ENCODE measurements around the gene CD34.

Gene CD34

DNA sequence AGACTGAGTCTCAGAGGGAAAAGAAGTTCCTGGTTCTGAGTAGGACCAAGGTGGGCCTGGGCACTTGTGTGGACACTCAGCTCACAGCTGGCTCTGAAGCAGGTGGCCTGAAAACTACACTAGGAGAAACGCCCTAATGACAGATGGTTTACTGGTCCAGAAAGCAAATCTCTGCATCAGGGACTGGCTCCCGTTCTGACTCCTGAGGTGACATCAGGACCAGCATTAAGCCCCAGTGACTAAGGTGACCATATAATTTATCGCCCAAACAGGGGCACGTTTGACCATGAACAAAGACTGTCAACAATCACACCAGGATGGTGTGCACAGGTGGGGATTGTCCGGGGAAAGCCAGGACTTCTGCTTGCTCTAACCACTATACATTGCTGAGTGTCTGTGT lies 12.2 kb upstream of the CD34 start:
- Mint-ChIP-seq H3K27me3 (peaks cover 79% of the 10 kb centered on the region), H3K9me3 (no peaks in the 10 kb centered on the region), H3K36me3 (ENCODE audit: insufficient read depth) (no peaks in the 10 kb centered on the region), H3K27ac (ENCODE audit: low read depth) (no peak overlapping the region), H3K4me1 (no peaks in the 10 kb centered on the region), H3K4me3 (no peak overlapping the region)
- DNase-seq (ENCODE audit: low spot score in 2 of 2): no peak
- no peak for ATAC-seq (replicated peaks; ENCODE audit: extremely low read depth, poor library complexity, severe bottlenecking)

DNA sequence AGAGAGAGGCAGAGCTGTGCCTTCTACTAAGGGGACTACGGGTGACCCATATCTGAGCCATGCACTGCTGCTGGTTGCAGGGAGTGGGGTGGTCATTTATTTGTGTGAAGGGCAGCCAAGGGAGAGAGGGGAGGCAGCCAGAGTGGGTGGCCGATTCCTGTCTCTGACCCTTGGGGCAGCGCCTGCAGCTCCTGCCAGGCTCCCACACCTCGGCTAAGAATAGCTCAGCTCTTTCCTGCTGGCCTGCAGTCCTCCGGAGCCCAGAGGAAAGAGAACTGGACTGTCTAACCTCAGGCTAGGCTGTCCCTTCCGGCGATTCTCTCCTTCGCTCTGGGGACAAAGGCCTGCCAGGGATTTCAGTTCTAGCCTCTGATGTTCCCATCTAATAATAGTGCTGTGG lies 11.6 kb upstream of the CD34 start:
- no peak for ATAC-seq (replicated peaks; ENCODE audit: extremely low read depth, poor library complexity, severe bottlenecking)

DNA sequence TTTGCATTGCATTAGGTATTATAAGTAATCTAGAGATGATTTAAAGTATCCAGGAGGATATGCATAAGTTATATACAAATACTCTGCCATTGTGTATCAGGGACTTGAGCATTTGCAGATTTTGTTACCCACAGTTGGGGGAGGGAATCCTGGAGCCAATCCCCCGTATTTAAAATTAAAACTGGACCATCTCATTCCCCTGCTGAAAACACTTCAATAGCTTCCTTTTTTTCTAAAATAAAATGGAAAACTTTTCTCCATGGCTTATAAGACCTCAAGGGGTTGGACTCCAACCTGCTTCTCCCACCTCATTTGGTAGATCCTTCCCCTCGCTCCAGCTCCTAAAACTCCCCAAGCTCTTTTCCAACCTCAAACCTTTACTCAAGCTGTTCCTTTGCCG lies 10.4 kb upstream of the CD34 start:
- Mint-ChIP-seq H3K27ac (ENCODE audit: low read depth) (no peak overlapping the region), H3K27me3 (peaks cover 80% of the 10 kb centered on the region), H3K4me3 (no peak overlapping the region), H3K4me1 (no peaks in the 10 kb centered on the region), H3K36me3 (ENCODE audit: insufficient read depth) (no peaks in the 10 kb centered on the region), H3K9me3 (no peaks in the 10 kb centered on the region)
- no peak for ATAC-seq (replicated peaks; ENCODE audit: extremely low read depth, poor library complexity, severe bottlenecking)
- no peak for DNase-seq (ENCODE audit: low spot score in 2 of 2)

More for the DNA sequence above, 11.6 kb upstream of the CD34 start:
- Mint-ChIP-seq H3K9me3 (no peaks in the 10 kb centered on the region), H3K4me1 (no peaks in the 10 kb centered on the region), H3K36me3 (ENCODE audit: insufficient read depth) (no peaks in the 10 kb centered on the region), H3K27me3 (peaks cover 79% of the 10 kb centered on the region), H3K4me3 (no peak overlapping the region), H3K27ac (ENCODE audit: low read depth) (no peak overlapping the region)
- DNase-seq (ENCODE audit: low spot score in 2 of 2): no peak

DNA sequence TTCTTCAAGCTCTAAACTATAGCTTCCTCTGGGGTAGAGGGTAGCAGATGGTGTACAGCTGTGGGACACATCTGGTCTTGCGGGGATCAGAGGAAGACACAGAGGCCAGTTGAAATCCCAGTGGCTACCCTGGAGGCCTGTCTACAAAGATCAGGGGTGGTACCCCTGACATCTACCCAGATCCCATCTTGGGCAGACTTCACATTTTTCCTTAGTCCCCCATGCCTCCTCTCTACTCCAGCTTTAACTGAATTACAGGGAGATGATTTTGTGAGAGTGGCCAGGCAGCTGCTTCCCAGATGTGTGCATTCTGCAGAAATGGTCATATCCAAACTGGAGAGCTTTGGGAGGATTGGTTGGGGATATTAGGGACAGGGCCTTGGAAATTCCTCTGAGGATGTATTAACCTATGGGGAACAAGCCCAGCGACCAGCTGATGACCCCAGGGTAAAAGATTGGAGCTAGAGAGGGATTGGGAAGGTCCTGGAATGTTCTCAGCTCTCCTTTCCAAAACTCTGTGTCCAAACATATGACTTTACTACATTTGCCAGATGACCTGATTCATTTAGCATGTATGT lies 9.6 kb upstream of the CD34 start:
- no peak for DNase-seq (ENCODE audit: low spot score in 2 of 2)
- no peak overlapping the region for H3K4me3 Mint-ChIP-seq
- no peaks in the 10 kb centered on the region for H3K4me1 Mint-ChIP-seq
- no peaks in the 10 kb centered on the region for H3K9me3 Mint-ChIP-seq
- no peaks in the 10 kb centered on the region for H3K36me3 Mint-ChIP-seq (ENCODE audit: insufficient read depth)
- H3K27me3 Mint-ChIP-seq: peaks cover 80% of the 10 kb centered on the region
- ATAC-seq (replicated peaks; ENCODE audit: extremely low read depth, poor library complexity, severe bottlenecking): no peak
- H3K27ac Mint-ChIP-seq (ENCODE audit: low read depth): no peak overlapping the region

DNA sequence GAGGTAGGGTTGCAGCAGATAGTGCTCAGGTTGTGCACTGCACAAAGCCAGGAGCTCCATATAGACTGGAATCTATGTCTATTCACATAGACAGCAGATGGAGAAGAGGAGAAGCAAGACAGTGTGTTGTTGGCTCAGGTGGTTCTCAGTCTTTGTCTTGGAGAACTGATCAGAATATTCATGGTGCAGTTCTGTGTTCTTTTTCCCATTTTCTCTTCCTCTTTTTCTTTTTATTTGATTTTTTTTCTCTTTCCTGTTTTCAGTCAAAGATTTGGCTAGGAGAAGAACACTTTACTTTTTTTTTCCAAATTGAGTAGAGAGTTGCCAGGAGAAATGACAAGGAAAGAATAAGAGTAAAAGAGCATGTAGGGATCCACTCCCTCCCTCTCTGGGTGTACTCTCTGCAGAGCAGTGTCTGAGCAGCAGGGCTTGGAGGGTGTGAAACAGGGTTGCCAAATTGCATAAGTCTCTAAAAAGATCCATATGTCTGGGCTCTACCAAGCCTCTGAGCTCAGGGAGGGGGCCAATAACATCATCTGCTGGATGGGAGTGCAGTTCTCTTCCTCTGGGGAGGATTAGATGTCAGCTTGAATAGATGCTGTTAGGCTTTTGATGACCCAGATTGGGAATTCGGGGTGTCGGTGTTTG lies 8.7 kb upstream of the CD34 start:
- Mint-ChIP-seq H3K27me3 (peaks cover 79% of the 10 kb centered on the region), H3K27ac (ENCODE audit: low read depth) (no peak overlapping the region), H3K36me3 (ENCODE audit: insufficient read depth) (no peaks in the 10 kb centered on the region), H3K4me3 (no peak overlapping the region), H3K4me1 (no peaks in the 10 kb centered on the region), H3K9me3 (no peaks in the 10 kb centered on the region)
- ATAC-seq (replicated peaks; ENCODE audit: extremely low read depth, poor library complexity, severe bottlenecking) (no peak), DNase-seq (ENCODE audit: low spot score in 2 of 2) (no peak)

DNA sequence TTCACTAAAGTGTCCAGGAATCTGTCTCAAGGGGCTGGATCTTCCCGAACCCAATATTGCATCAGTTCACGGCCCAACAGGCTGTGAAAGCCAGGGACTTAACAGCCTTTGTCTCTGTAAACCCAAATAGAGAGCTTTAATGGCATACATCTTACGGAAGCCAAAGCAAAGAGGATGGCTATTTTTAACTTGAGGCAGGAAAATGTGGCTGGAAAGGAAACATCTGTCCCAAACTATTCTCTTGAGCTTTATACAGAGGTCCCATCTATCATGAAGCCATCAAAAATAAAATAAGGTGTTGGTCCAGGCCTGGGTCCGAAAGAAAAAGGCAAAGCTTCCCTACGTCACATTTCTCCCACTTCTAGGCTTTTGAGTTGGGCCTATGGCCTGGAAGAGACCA lies 7.7 kb upstream of the CD34 start:
- no peak for ATAC-seq (replicated peaks; ENCODE audit: extremely low read depth, poor library complexity, severe bottlenecking)
- Mint-ChIP-seq H3K27me3 (peaks cover 79% of the 10 kb centered on the region), H3K9me3 (no peaks in the 10 kb centered on the region), H3K4me1 (no peaks in the 10 kb centered on the region), H3K4me3 (no peak overlapping the region), H3K27ac (ENCODE audit: low read depth) (no peak overlapping the region), H3K36me3 (ENCODE audit: insufficient read depth) (no peaks in the 10 kb centered on the region)
- no peak for DNase-seq (ENCODE audit: low spot score in 2 of 2)

DNA sequence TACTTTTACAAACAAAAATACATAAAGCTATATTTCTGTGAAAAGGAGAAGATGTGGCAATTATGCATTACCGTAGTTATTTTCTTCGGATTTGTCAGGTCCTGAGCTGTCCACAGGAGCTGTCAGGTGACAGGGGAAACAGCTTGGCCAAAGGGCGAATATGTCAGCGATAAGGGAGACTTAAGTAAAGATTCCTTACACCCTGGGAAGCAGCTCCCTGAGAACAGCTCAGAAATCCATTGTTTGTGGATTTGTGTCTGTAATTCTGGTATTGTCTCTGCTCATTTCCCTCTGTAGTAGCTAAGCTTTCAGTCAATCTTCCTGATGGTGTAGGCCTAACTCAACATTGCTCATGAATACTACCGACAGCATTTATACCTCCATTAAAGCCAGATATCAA lies 7.1 kb upstream of the CD34 start:
- H3K27ac Mint-ChIP-seq (ENCODE audit: low read depth): no peak overlapping the region
- H3K4me1 Mint-ChIP-seq: no peaks in the 10 kb centered on the region
- no peaks in the 10 kb centered on the region for H3K9me3 Mint-ChIP-seq
- no peaks in the 10 kb centered on the region for H3K36me3 Mint-ChIP-seq (ENCODE audit: insufficient read depth)
- H3K4me3 Mint-ChIP-seq: no peak overlapping the region
- ATAC-seq (replicated peaks; ENCODE audit: extremely low read depth, poor library complexity, severe bottlenecking): no peak
- peaks cover 79% of the 10 kb centered on the region for H3K27me3 Mint-ChIP-seq
- DNase-seq (ENCODE audit: low spot score in 2 of 2): no peak

DNA sequence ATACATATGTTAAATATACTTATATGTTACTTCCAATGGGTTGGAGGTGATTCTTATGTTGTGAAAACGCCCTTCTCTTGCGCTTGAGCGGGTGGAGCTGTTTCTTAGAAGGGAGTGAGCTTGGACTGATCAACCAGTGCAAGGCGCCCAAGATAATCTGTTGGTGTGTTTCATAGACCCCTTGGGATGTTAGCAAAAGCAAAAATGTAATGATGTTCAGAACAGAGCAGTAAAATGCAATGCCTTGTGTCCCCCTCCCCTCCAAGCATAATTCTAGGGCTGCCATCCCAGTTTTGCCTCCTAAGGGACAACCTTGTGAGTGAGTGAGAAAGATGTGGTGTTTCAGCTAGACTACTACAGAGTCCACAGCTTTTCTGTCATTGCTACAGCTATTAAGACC lies 6.2 kb upstream of the CD34 start:
- ATAC-seq (replicated peaks; ENCODE audit: extremely low read depth, poor library complexity, severe bottlenecking) (no peak), DNase-seq (ENCODE audit: low spot score in 2 of 2) (no peak)
- Mint-ChIP-seq H3K27me3 (peaks cover 79% of the 10 kb centered on the region), H3K27ac (ENCODE audit: low read depth) (no peak overlapping the region), H3K36me3 (ENCODE audit: insufficient read depth) (no peaks in the 10 kb centered on the region), H3K4me1 (no peaks in the 10 kb centered on the region), H3K9me3 (no peaks in the 10 kb centered on the region), H3K4me3 (no peak overlapping the region)

DNA sequence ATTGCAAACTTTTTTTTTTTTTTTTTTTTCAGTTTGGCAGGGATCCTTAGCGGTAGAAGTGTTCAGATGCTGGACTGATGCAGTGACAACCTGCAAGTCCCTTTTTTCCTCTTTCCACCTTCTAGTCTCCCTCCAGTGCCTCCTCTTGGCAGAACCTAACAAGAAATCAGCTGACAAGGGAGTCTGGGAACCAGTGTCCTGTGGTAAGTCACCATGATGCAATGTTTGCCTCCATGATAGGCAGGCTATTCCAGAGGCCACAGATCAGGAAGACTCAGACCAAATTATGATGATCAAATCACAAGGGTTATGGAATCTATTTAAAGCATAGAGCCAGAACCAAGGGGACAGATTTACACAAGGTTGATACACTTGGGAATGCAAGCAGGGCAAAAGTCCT lies 3.0 kb upstream of the CD34 start:
- ATAC-seq (replicated peaks; ENCODE audit: extremely low read depth, poor library complexity, severe bottlenecking): no peak
- Mint-ChIP-seq H3K4me1 (peaks cover 17% of the 10 kb centered on the region), H3K4me3 (no peak overlapping the region), H3K36me3 (ENCODE audit: insufficient read depth) (peaks cover 2% of the 10 kb centered on the region), H3K9me3 (no peaks in the 10 kb centered on the region), H3K27ac (ENCODE audit: low read depth) (no peak overlapping the region), H3K27me3 (peaks cover 79% of the 10 kb centered on the region)
- DNase-seq (ENCODE audit: low spot score in 2 of 2): no peak

DNA sequence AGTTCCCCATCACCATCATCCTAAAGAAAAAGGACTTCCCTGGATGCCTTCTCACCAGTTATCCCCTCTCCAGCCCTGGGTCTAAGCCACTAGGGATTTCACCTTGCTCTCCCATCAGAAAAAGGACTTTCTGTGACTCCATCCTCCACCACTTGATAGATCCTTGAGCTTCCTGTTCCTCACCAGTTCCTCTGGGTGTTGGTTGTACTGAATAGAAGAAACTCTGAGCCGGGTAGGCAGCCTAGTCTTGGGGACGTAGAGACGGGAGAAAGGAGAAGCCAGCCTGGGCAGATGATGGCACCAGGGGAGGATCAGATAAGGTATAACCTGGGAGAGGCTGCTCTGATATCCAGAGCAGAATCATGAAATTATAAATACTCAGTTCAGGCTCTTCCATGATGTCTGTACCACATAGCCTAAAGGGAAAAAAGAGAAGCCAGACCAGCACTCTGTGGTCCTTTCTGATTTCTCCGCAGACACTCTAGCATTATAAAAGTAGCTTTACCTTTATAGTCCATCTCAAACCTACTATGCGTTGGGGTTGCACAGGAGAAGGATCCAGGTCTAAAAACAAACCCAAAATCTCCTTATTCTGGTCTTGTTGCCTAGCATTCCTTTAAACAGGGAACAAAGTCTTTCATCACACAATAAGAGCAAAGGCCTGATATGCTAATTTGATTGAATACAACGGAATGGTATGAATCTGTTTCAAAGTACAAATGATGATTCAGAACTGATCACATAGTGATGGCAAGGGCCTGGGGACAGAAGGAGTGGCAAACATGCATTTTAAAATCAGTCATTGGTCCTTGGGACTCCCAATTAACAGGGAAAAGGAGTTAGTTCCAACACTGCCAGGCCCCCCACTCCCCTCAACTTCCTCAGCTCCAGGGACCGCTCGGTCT lies 1.2 kb upstream of the CD34 start:
- peak overlapping the region; percentile 6 for H3K4me3 Mint-ChIP-seq
- no peak for DNase-seq (ENCODE audit: low spot score in 2 of 2)
- peaks cover 79% of the 10 kb centered on the region for H3K27me3 Mint-ChIP-seq
- no peak overlapping the region for H3K27ac Mint-ChIP-seq (ENCODE audit: low read depth)
- no peak for ATAC-seq (replicated peaks; ENCODE audit: extremely low read depth, poor library complexity, severe bottlenecking)
- H3K9me3 Mint-ChIP-seq: no peaks in the 10 kb centered on the region
- H3K36me3 Mint-ChIP-seq (ENCODE audit: insufficient read depth): peaks cover 2% of the 10 kb centered on the region
- H3K4me1 Mint-ChIP-seq: peaks cover 17% of the 10 kb centered on the region

DNA sequence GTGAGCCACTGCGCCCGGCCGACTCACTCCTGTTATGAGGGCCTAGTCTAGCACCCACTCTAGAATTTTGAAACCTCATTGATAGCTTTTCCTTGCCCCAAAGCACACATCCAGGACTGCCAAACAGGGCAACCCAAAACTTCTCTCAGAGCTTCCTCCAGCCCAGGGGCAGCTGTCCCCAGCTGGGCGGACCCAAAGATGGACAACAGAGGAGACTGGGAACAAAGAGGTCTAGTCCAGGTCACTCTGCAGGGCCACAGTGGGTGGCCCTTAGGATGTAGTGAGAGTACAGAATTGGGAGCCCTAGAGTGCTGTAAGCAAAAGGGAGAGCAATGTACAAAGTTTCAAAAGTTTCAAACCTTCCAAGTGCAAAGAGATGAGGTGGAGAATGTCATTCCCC lies 1.2 kb downstream of the CD34 start:
- Mint-ChIP-seq H3K4me3 (peak overlapping the region; percentile 14), H3K27me3 (peaks cover 80% of the 10 kb centered on the region), H3K9me3 (no peaks in the 10 kb centered on the region), H3K36me3 (ENCODE audit: insufficient read depth) (peaks cover 2% of the 10 kb centered on the region), H3K4me1 (peaks cover 17% of the 10 kb centered on the region), H3K27ac (ENCODE audit: low read depth) (no peak overlapping the region)
- no peak for DNase-seq (ENCODE audit: low spot score in 2 of 2)
- ATAC-seq (replicated peaks; ENCODE audit: extremely low read depth, poor library complexity, severe bottlenecking): no peak

DNA sequence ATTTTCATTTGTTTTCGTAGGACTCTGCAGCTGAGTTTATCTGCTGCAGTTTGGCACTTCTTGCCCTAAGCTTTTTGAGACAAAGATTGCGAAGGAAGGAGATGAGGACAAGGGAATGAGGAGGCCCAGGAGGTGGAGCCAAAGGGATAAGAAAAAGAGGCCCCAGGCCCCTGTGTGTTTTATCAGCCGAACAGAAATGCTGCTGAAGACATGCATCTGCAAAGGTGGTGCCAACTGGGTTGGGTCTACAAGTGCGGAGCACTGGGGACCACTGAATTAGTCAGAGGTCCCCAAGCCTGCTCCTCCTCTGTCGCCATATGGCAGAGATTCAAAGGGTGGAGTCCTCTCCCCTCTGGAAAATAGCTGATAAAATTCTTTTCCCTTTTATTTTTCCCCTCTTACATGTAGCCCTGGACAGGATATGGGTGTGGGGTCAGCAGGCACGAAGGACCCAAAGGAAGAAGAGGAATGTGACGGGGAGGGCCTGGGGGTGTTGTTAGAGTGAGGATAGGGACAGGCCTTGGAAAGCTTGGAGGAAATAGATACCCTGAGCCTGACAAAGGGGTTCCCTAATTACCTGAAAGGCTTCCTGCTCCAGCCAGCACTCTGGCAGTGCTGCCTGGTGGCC lies 2.7 kb downstream of the CD34 start:
- H3K9me3 Mint-ChIP-seq: no peaks in the 10 kb centered on the region
- peaks cover 65% of the 10 kb centered on the region for H3K27me3 Mint-ChIP-seq
- H3K4me3 Mint-ChIP-seq: no peak overlapping the region
- ATAC-seq (replicated peaks; ENCODE audit: extremely low read depth, poor library complexity, severe bottlenecking): no peak
- no peak overlapping the region for H3K27ac Mint-ChIP-seq (ENCODE audit: low read depth)
- H3K4me1 Mint-ChIP-seq: peaks cover 17% of the 10 kb centered on the region
- H3K36me3 Mint-ChIP-seq (ENCODE audit: insufficient read depth): peaks cover 2% of the 10 kb centered on the region
- no peak for DNase-seq (ENCODE audit: low spot score in 2 of 2)

Data from central memory CD8-positive, alpha-beta T cell (primary cell).